Measurements from ENCODE around the gene BCL2L2.

The BCL2L2 gene

GRCh38 chr14:23294734-23295561, 11.7 kb upstream of the BCL2L2 start (continued):
- TF ChIP-seq ZNF776 (tag by site-specific recombination; IDR thresholded peaks at IDR 0.05; ENCODE audit: borderline replicate concordance): no peak
- no peak for TF ChIP-seq ZBTB48 (tag by site-specific recombination; IDR thresholded peaks at IDR 0.05)
- TF ChIP-seq ZNF571 (tag by site-specific recombination; IDR thresholded peaks at IDR 0.05): no peak
- TF ChIP-seq ZNF670 (tag by site-specific recombination; IDR thresholded peaks at IDR 0.05; ENCODE audit: low read depth): no peak
- TF ChIP-seq GLIS1 (tag by site-specific recombination; IDR thresholded peaks at IDR 0.05): no peak
- TF ChIP-seq YY2 (tag by site-specific recombination; IDR thresholded peaks at IDR 0.05): peak; percentile 64; the same call in 1 of the 2 replicates
- 0 out of 2 replicates have a peak, but pooled peaks have one; percentile 23 for TF ChIP-seq PRDM10 (tag by site-specific recombination; IDR thresholded peaks at IDR 0.05)
- no peak for TF ChIP-seq ZNF701 (tag by site-specific recombination; IDR thresholded peaks at IDR 0.05)
- peak; percentile 93 for TF ChIP-seq PATZ1 (tag by site-specific recombination; IDR thresholded peaks at IDR 0.05)
- TF ChIP-seq SP3 (tag by site-specific recombination; IDR thresholded peaks at IDR 0.05): peak; percentile 18; the same call in 1 of the 2 replicates
- peak; percentile 27; the same call in 1 of the 2 replicates for TF ChIP-seq ZNF692 (tag by site-specific recombination; IDR thresholded peaks at IDR 0.05)

GRCh38 chr14:23296012-23296777, 10.4 kb upstream of the BCL2L2 start:
- Histone ChIP-seq H3K27ac (ENCODE audit: extremely low read depth, low read depth, low read length) (no peak overlapping the region), H3K36me3 (ENCODE audit: control insufficient read depth in 2 of 2, insufficient read depth in 1 of 2, low read length in 2 of 2) (peaks cover 4 to 24% of the 10 kb centered on the region in 2 experiments), H3K4me1 (ENCODE audit: control insufficient read depth, insufficient read depth, low read length) (peaks cover 7% of the 10 kb centered on the region; the same call in 1 of the 2 replicates), H3K4me3 (ENCODE audit: low read depth, low read length) (no peak overlapping the region), H3K9me3 (ENCODE audit: control insufficient read depth, insufficient read depth, low read depth, low read length) (no peaks in the 10 kb centered on the region)
- ChIA-PET POLR2A (interaction anchor here (0.5 to 1.3 kb wide), 3 partner anchors 10 to 330 kb away, joined by 3 to 6 read pairs (median 5); partner anchors contain the start of gene HOMEZ), CTCF (interaction anchor here (0.7 to 1.7 kb wide), 5 partner anchors 10 to 231 kb away, joined by 3 to 8 read pairs (median 3); partner anchors contain the start of gene HOMEZ)
- TF ChIP-seq ZNF707 (tag by site-specific recombination; IDR thresholded peaks at IDR 0.05) (no peak), ZNF514 (tag by site-specific recombination; IDR thresholded peaks at IDR 0.05) (no peak), ZNF670 (tag by site-specific recombination; IDR thresholded peaks at IDR 0.05; ENCODE audit: low read depth) (no peak), ZNF837 (tag by site-specific recombination; IDR thresholded peaks at IDR 0.05) (no peak), ZNF280C (tag by site-specific recombination; IDR thresholded peaks at IDR 0.05) (no peak), ZNF664 (tag by site-specific recombination; IDR thresholded peaks at IDR 0.05) (no peak), PRDM2 (tag by site-specific recombination; IDR thresholded peaks at IDR 0.05; ENCODE audit: borderline replicate concordance) (no peak), ZNF155 (tag by site-specific recombination; IDR thresholded peaks at IDR 0.05) (no peak)

Measured in HEK293 (cell line).